HepG2 (cell line): ENCODE data around the gene NRN1L. TPM values are rescaled to one million over a fixed set of nuclear protein-coding genes. Genes with fewer than 3 reads are reported as not detected.

ENCODE experiments used
- ATF5 ChIP-seq: sonication (generic); formaldehyde crosslinking; IDR thresholded peaks from 2 replicates; pipeline ENCODE4 v1.4.0; 2020; ENCODE audit warnings: mild to moderate bottlenecking, low read depth, missing genetic modification reagents
- ATF7 ChIP-seq, 2 experiments: fragments of 450-650 bp in 1 of 2; sonication (generic) in 1 of 2; formaldehyde crosslinking in 1 of 2; IDR thresholded peaks; 2 replicates each; pipeline versions ENCODE4 v1.4.0 to v1.6.1; 2016 to 2020; ENCODE audit warnings: antibody characterized with exemption in 1 of 2, mild to moderate bottlenecking in 1 of 2, missing genetic modification reagents in 1 of 2
- CC2D1A ChIP-seq: sonication (generic); formaldehyde crosslinking; IDR thresholded peaks from 2 replicates; pipeline ENCODE4 v1.8.1; 2023; ENCODE audit warnings: mild to moderate bottlenecking, missing genetic modification reagents
- ETV5 ChIP-seq: IDR thresholded peaks from 2 replicates; pipeline ENCODE4 v1.6.1; 2018; ENCODE audit warnings: missing biosample characterization, missing genetic modification reagents, inconsistent platforms, borderline replicate concordance
- HHEX ChIP-seq: IDR thresholded peaks from 2 replicates; pipeline ENCODE4 v1.6.1; 2016; ENCODE audit warnings: control low read depth
- KDM4B ChIP-seq: sonication (generic); formaldehyde crosslinking; IDR thresholded peaks from 2 replicates; pipeline ENCODE4 v1.4.0; 2020; ENCODE audit warnings: missing genetic modification reagents
- KDM6A ChIP-seq: IDR thresholded peaks from 2 replicates; pipeline ENCODE4 v1.6.1; 2016; ENCODE audit warnings: low read depth
- MIER2 ChIP-seq: IDR thresholded peaks from 2 replicates; pipeline ENCODE4 v1.6.1; 2016; ENCODE audit warnings: missing biosample characterization, missing genetic modification reagents
- MLXIP ChIP-seq: sonication (generic); formaldehyde crosslinking; IDR thresholded peaks from 2 replicates; pipeline ENCODE4 v1.9.0; 2021; ENCODE audit warnings: missing genetic modification reagents, borderline replicate concordance
- NCOA1 ChIP-seq: sonication (generic); formaldehyde crosslinking; IDR thresholded peaks from 2 replicates; pipeline ENCODE4 v1.9.0; 2021; ENCODE audit warnings: missing genetic modification reagents
- POGK ChIP-seq: sonication (generic); formaldehyde crosslinking; conservative IDR thresholded peaks from 2 replicates; pipeline ENCODE4 v1.8.0; 2022; ENCODE audit warnings: mild to moderate bottlenecking, moderate library complexity, missing genetic modification reagents
- RFX1 ChIP-seq: fragments of 450-650 bp; IDR thresholded peaks from 2 replicates; pipeline ENCODE4 v1.6.1; 2017
- RFX3 ChIP-seq: IDR thresholded peaks from 2 replicates; pipeline ENCODE4 v1.6.1; 2016; ENCODE audit warnings: missing biosample characterization, missing genetic modification reagents
- SUZ12 ChIP-seq: fragments of 150-350 bp; IDR thresholded peaks from 2 replicates; pipeline ENCODE4 v1.6.1; 2014; ENCODE audit warnings: low read depth, low read length
- TIGD3 ChIP-seq: sonication (generic); formaldehyde crosslinking; IDR thresholded peaks from 2 replicates; pipeline ENCODE4 v1.5.1; 2020; ENCODE audit warnings: mild to moderate bottlenecking, missing genetic modification reagents, borderline replicate concordance
- ZNF30 ChIP-seq: sonication (generic); formaldehyde crosslinking; IDR thresholded peaks from 2 replicates; pipeline ENCODE4 v1.5.0; 2020; ENCODE audit warnings: mild to moderate bottlenecking, missing genetic modification reagents
- ZNF430 ChIP-seq: sonication (generic); formaldehyde crosslinking; IDR thresholded peaks from 2 replicates; pipeline ENCODE4 v1.9.0; 2021; ENCODE audit warnings: mild to moderate bottlenecking, missing genetic modification reagents
- ZNF446 ChIP-seq: sonication (generic); formaldehyde crosslinking; IDR thresholded peaks from 2 replicates; pipeline ENCODE4 v1.5.0; 2020; ENCODE audit warnings: mild to moderate bottlenecking, missing genetic modification reagents
- ZNF513 ChIP-seq: sonication (generic); formaldehyde crosslinking; conservative IDR thresholded peaks from 2 replicates; pipeline ENCODE4 v1.5.0; 2020; ENCODE audit warnings: missing genetic modification reagents
- polyA plus RNA-seq, 8 experiments: library from polyadenylated mRNA; depleted of rRNA in 3 of 8; stranded (reverse) in 7 of 8; unstranded in 1 of 8; fragments of >200 nt; fragmentation: Illumina TruSeq in 4 of 8; extraction: Trizol in 4 of 8; gene quantifications; 2 replicates each; pipeline versions ENCODE4 v1.2.1 to v1.2.3, GENCODE V29; 2011 to 2016; ENCODE audit warnings: low read depth in 4 of 8, missing spikeins in 1 of 8, mixed read lengths in 1 of 8; ENCODE audit not compliant: insufficient read depth in 1 of 8
- total RNA-seq, 5 experiments: library from RNA; depleted of rRNA; stranded (reverse); fragments of >200 nt; fragmentation: Illumina TruSeq; extraction: Trizol; gene quantifications; 2 replicates each; pipeline ENCODE4 v1.2.3, GENCODE V29; 2016; ENCODE audit warnings: low read depth in 1 of 5
- TF ChIP-seq, protein P1 (sequence below): IDR thresholded peaks from 2 replicates; pipeline ENCODE4 v1.6.1; 2016; ENCODE audit warnings: low read depth

The NRN1L gene
- total and polyA plus RNA-seq, 2 of the 13 experiments (the other 11 are each of a cell fraction or from before 2014, with no cell fraction given): 0.53 to 1.2 TPM

DNA sequence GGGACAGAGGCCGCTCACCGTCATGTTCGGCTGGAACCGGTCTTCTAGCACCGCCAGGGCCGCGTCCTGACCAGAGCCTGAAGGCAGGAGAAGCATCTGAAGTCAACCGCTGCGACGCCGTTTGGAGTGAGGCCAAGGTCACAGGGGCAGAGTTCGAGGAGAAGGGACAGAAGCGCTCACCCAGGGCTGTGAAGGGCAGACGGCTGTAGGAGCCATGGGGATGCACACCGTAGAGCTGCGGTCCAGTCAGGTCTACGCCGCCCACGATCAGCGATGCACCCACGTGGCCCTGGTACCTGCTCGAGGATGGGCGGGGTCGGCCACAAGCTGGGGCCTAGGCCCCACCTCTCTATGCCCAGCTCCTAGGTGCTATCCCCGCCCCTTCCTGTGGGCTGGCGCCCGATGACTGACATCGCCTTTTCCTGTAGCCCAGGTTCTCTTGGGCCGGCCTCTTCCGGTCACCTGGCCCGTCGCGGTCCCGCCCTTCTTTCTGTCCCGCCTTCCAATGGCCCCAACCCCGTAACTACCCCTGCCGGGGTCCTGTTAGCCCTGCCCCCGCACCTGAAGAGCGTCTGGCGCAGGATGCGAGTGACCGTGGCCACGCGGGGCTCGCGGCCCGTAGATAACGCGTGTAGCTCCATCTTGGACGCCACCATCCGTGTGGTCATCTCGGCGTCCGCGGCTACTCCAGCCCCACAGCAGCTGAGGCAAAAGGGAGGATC is 50.9 kb downstream of the NRN1L start (continued):
- no peak for TF ChIP-seq ATF7 (IDR thresholded peaks at IDR 0.05)
- TF ChIP-seq ATF7 (CRISPR knock-in tag; IDR thresholded peaks at IDR 0.05): peak; percentile 71
- TF ChIP-seq KDM6A (CRISPR knock-in tag): 0 out of 2 replicates have a peak, but pooled peaks have one; percentile 12
- TF ChIP-seq ETV5 (CRISPR knock-in tag): peak; percentile 76
- TF ChIP-seq SUZ12: no peak
- no peak for TF ChIP-seq ZNF30 (CRISPR knock-in tag)
- TF ChIP-seq MLXIP: no peak
- TF ChIP-seq ZNF446 (CRISPR knock-in tag): peak; percentile 66; the same call in 1 of the 2 replicates
- TF ChIP-seq POGK (CRISPR knock-in tag): peak; percentile 93
- TF ChIP-seq RFX3 (CRISPR knock-in tag): no peak
- TF ChIP-seq HHEX (CRISPR knock-in tag): no peak
- TF ChIP-seq ZNF513 (CRISPR knock-in tag): peak; percentile 74; the same call in 1 of the 2 replicates
- 0 out of 2 replicates have a peak, but pooled peaks have one; percentile 3 for TF ChIP-seq NCOA1
- peak; percentile 88 for TF ChIP-seq ZNF430 (CRISPR knock-in tag)
- TF ChIP-seq MIER2: no peak
- TF ChIP-seq, protein P1, sequence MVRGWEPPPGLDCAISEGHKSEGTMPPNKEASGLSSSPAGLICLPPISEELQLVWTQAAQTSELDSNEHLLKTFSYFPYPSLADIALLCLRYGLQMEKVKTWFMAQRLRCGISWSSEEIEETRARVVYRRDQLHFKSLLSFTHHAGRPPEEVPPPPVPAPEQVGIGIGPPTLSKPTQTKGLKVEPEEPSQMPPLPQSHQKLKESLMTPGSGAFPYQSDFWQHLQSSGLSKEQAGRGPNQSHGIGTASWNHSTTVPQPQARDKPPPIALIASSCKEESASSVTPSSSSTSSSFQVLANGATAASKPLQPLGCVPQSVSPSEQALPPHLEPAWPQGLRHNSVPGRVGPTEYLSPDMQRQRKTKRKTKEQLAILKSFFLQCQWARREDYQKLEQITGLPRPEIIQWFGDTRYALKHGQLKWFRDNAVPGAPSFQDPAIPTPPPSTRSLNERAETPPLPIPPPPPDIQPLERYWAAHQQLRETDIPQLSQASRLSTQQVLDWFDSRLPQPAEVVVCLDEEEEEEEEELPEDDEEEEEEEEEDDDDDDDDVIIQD (CRISPR knock-in tag): no peak
- TF ChIP-seq TIGD3 (CRISPR knock-in tag): peak; percentile 57; the same call in 1 of the 2 replicates
- TF ChIP-seq KDM4B (CRISPR knock-in tag): peak; percentile 19; the same call in 1 of the 2 replicates
- no peak for TF ChIP-seq CC2D1A
- TF ChIP-seq RFX1: no peak
- TF ChIP-seq ATF5 (CRISPR knock-in tag): no peak; the same call in 1 of the 2 replicates
